DOHH2 (cell line): ENCODE results near the gene ZC3H7A.

ENCODE experiments used
- H3F3A ChIP-seq: fragments of 200-600 bp; sonication (generic), shearing (Covaris generic); 2 replicates; pipeline ENCODE4 v1.6.0; 2016; ENCODE audit warnings: antibody characterized with exemption, mild to moderate bottlenecking; ENCODE audit not compliant: control insufficient read depth, insufficient read depth
- H3K27ac ChIP-seq: fragments of 200-600 bp; sonication (generic); 2 replicates; pipeline ENCODE4 v1.5.1; 2014; ENCODE audit warnings: low read depth, mild to moderate bottlenecking, low read length, moderate library complexity
- H3K27me3 ChIP-seq: fragments of 200-600 bp; sonication (generic); 2 replicates; pipeline ENCODE4 v1.6.1; 2014; ENCODE audit warnings: mild to moderate bottlenecking, low read length, mixed read lengths; ENCODE audit not compliant: control insufficient read depth
- H3K36me3 ChIP-seq: fragments of 200-600 bp; sonication (generic); 2 replicates; pipeline ENCODE4 v1.6.1; 2014; ENCODE audit warnings: mild to moderate bottlenecking, low read length, moderate library complexity, mixed read lengths; ENCODE audit not compliant: control insufficient read depth
- H3K4me1 ChIP-seq: fragments of 200-600 bp; sonication (generic); 2 replicates; pipeline ENCODE4 v1.6.1; 2014; ENCODE audit warnings: mild to moderate bottlenecking, low read length, mixed read lengths; ENCODE audit not compliant: control insufficient read depth
- H3K4me2 ChIP-seq: fragments of 200-600 bp; sonication (generic); 2 replicates; pipeline ENCODE4 v1.6.0; 2014; ENCODE audit warnings: mild to moderate bottlenecking, low read length, moderate library complexity
- H3K4me3 ChIP-seq: fragments of 200-600 bp; sonication (generic); 2 replicates; pipeline ENCODE4 v1.5.1; 2014; ENCODE audit warnings: mild to moderate bottlenecking, low read length, mixed read lengths
- H3K79me2 ChIP-seq: fragments of 200-600 bp; sonication (generic); 2 replicates; pipeline ENCODE4 v1.6.1; 2014; ENCODE audit warnings: mild to moderate bottlenecking, low read length, mixed read lengths; ENCODE audit not compliant: control insufficient read depth
- H3K9me2 ChIP-seq: fragments of 200-600 bp; sonication (generic); replicated peaks from 2 replicates; pipeline ENCODE4 v1.6.1; 2014; ENCODE audit warnings: mild to moderate bottlenecking, low read length, mixed read lengths; ENCODE audit not compliant: control insufficient read depth
- H3K9me3 ChIP-seq: fragments of 200-600 bp; sonication (generic); 2 replicates; pipeline ENCODE4 v1.6.1; 2014; ENCODE audit warnings: antibody characterized with exemption, low read length, mixed read lengths; ENCODE audit not compliant: control insufficient read depth, insufficient read depth
- H4K20me1 ChIP-seq: fragments of 200-600 bp; sonication (generic); 2 replicates; pipeline ENCODE4 v1.6.0; 2014; ENCODE audit warnings: low read depth, mild to moderate bottlenecking, antibody characterized with exemption, low read length, moderate library complexity; ENCODE audit not compliant: control insufficient read depth, insufficient read depth
- EZH2phosphoT487 ChIP-seq: fragments of 200-600 bp; sonication (generic); IDR thresholded peaks from 2 replicates; pipeline ENCODE4 v1.6.1; 2017; ENCODE audit warnings: borderline replicate concordance, mild to moderate bottlenecking, antibody characterized with exemption, low read length, moderate library complexity, mixed read lengths
- TF ChIP-seq, protein P1 (sequence below): fragments of 200-600 bp; sonication (generic); IDR thresholded peaks from one replicate; pipeline ENCODE4 v1.5.1; 2014; ENCODE audit warnings: antibody characterized with exemption, mild to moderate bottlenecking, low read depth, low read length; ENCODE audit not compliant: poor library complexity, severe bottlenecking

ZC3H7A gene

DNA sequence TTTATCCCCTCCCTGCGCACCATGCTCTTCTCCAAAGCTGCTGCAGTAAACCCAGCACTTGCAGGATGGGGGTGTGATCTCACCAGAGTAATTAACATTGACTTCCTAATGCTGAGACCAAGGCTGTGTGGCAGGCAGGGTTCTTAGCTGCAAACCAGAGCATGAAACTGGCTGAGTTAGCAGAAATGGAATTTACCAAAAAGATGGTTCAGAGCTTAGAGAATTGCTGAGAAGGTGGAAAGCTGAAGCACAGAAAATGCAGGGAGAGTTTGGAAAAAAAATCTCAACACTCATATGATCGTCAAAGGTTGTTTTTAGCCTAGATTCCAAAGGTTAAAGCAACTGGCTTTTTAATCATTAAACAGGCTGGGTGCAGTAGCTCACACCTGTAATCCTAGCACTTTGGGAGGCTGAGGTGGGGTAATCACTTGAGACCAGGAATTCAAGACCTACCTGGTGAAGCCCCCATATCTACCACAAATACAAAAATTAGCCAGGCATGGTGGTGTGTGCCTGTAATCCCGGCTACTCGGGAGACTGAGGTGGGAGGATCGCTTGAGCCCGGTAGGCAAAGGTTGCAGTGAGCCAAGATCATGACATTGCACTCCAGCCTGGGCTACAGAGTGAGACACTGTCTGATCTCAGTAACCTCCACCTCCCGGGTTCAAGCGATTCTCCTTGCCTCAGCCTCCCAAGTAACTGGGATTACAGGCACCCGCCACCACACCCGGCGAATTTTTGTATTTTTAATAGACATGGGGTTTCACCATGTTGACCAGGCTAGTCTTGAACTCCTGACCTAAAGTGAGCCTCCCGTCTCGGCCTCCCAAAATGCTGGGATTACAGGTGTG, 48.4 kb downstream of the ZC3H7A start:
- Histone ChIP-seq H3K4me3 (no peak overlapping the region), H3F3A (peaks cover 28% of the 10 kb centered on the region), H3K4me1 (peaks cover 8% of the 10 kb centered on the region), H3K79me2 (0 out of 2 replicates have a peak, but pooled peaks cover under 1% of the 10 kb centered on the region), H3K9me3 (no peaks in the 10 kb centered on the region), H3K27me3 (no peaks in the 10 kb centered on the region), H3K9me2 (no peaks in the 10 kb centered on the region), H4K20me1 (no peaks in the 10 kb centered on the region), H3K36me3 (peaks cover 37% of the 10 kb centered on the region), H3K4me2 (no peak overlapping the region), H3K27ac (no peak overlapping the region)
- no peak for TF ChIP-seq EZH2phosphoT487
- TF ChIP-seq, protein P1, sequence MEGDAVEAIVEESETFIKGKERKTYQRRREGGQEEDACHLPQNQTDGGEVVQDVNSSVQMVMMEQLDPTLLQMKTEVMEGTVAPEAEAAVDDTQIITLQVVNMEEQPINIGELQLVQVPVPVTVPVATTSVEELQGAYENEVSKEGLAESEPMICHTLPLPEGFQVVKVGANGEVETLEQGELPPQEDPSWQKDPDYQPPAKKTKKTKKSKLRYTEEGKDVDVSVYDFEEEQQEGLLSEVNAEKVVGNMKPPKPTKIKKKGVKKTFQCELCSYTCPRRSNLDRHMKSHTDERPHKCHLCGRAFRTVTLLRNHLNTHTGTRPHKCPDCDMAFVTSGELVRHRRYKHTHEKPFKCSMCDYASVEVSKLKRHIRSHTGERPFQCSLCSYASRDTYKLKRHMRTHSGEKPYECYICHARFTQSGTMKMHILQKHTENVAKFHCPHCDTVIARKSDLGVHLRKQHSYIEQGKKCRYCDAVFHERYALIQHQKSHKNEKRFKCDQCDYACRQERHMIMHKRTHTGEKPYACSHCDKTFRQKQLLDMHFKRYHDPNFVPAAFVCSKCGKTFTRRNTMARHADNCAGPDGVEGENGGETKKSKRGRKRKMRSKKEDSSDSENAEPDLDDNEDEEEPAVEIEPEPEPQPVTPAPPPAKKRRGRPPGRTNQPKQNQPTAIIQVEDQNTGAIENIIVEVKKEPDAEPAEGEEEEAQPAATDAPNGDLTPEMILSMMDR, result no peak

GRCh38 chr16:11747949-11748403, 49.1 kb downstream of the ZC3H7A start:
- Histone ChIP-seq H3K79me2 (peaks cover 6% of the 10 kb centered on the region; the same call in 1 of the 2 replicates), H3K9me3 (no peaks in the 10 kb centered on the region), H3F3A (peaks cover 28% of the 10 kb centered on the region), H3K4me1 (peaks cover 14% of the 10 kb centered on the region), H3K4me3 (no peak overlapping the region), H3K27ac (no peak overlapping the region), H4K20me1 (no peaks in the 10 kb centered on the region), H3K36me3 (peaks cover 32% of the 10 kb centered on the region), H3K9me2 (no peaks in the 10 kb centered on the region), H3K27me3 (no peaks in the 10 kb centered on the region), H3K4me2 (no peak overlapping the region)
- TF ChIP-seq, protein P1, result no peak
- no peak for TF ChIP-seq EZH2phosphoT487

- Histone ChIP-seq H3K79me2 (peaks cover 41% of the 10 kb centered on the region), H3K9me2 (no peaks in the 10 kb centered on the region), H3K27me3 (no peaks in the 10 kb centered on the region), H3F3A (peaks cover 23% of the 10 kb centered on the region), H4K20me1 (0 out of 2 replicates have a peak, but pooled peaks cover 11% of the 10 kb centered on the region), H3K4me3 (peak overlapping the region; percentile 92; the same call in 1 of the 2 replicates), H3K4me1 (peaks cover 39% of the 10 kb centered on the region), H3K9me3 (no peaks in the 10 kb centered on the region), H3K4me2 (peak overlapping the region; percentile 74), H3K27ac (peak overlapping the region; percentile 69; the same call in 1 of the 2 replicates), H3K36me3 (peaks cover 10% of the 10 kb centered on the region)
- TF ChIP-seq EZH2phosphoT487, result no peak
- TF ChIP-seq, protein P1, result no peak
Observed at GRCh38 chr16:11744075-11744470, 53.0 kb downstream of the ZC3H7A start.
